GM19438 (cell line): ENCODE results near the gene INHA.

Source experiments
- ATAC-seq: cut with Tn5 transposase; IDR thresholded peaks from one replicate; pipeline ENCODE4 v1.9.1; 2021; ENCODE audit warnings: low read depth; ENCODE audit not compliant: unreplicated experiment

Gene INHA

DNA sequence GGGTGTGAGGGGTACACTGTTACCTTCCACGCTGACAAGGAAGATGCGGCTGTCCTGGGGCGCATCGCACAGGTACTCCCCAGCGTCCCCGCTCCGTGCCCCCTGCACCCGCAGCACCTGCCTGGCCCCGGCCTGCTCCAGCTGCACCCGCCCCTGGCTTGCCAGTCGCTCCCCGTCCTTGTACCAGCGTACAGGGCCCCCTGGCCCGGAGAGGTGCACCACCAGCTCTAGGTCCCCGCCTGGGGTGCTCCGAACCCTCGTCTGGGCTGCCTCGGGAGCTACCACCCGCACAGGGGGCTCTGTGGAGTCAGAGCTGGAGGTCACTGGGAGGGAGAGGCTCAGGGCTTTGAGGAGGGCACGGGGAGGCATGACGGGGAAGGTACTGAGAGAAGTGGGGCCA, 14.8 kb upstream of the INHA start:
- ATAC-seq: no peak

GRCh38 chr2:219557791-219558785, 14.0 kb upstream of the INHA start:
- ATAC-seq: no peak

DNA sequence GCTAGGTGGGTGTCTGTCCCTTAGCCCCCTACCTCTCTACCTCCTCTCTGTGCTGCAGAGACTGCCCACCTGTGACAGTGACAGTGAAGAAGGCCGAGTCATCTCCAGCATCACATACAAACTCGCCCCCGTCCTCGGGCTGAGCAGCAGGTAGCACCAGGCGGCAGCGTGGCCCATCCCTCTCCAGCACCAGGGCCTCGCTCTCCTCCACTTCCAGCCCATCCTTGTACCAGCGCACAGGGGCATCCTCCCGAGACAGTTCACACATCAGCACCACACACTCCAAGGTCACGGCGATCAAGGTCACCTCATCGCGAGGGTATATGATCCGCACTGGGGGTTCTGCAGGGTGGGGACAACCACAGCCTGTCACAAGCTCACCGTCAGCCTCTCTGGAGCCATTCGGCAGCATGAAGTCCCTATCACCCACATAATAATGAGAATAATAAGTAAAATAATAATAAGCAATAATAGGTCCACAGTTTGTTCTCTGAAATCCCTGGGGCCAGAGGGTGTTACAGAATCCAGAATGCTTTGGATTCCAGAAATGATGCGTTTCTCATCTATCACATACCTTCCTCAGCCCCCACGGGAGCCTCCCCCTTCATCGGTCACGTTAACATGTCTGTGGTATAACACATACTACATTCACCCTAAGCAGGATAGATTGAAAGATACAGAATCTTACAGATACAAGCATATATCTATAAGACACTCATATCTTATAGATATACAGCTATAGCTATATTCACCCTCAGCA, 12.8 kb upstream of the INHA start:
- ATAC-seq: no peak

- no peak for ATAC-seq
These were observed 11.8 kb upstream of the INHA start for GRCh38 chr2:219560037-219560892.

DNA sequence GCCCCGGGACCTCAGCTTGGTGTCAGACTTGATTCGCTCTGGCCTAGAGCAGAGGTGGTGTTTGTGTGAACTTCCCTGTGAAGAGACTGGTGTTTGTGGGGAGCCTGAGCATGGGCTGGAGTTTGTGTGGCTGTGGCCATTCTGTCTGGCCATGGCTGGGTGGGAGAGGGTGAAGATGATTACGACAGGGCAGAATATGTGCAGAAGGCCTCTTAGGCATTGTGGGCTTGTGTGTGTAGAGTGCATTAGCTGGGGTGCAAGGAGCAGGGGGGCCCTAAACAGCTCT, 11.3 kb upstream of the INHA start:
- no peak for ATAC-seq

DNA sequence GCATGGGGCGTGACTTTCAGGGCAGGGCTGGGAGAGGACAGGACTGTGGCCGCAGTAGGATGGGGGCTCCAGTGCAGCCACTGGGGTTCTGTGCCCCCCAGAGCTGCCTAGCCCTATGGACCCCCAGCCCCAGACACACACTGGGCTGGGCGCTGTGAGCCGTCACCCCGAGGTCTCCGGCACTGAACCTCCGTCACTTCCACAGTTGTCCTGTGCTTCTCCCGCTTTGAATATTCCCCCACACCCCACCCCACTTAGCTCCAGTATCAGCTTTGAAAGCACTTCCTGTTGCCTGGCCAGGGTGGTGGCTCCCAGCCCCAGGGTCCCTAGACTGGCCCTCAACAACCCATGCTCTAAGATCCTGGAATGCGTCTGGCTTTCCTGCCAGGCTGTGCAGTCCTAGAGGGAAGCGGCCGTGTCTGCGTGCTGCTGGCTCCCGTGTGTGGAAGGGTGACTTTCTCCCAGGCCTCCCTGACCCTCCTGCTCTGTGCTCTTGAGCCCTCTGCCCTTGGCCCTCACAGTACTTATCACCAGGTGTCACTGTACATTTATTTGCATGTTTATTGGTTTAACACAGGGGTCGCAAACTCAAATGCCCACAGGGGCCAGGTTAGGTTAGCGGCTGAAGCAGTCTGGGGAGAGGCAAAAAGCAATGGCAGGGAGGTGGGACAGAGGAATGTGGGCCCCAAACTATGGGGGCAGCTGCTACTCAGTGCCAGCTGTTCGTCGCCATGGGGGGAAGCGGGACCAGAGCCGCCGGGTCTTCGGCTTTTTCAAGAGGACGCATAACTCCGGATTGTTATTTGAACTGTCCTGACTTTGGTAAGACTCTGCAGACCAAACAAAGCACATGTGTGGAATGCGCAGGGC, 10.7 kb upstream of the INHA start:
- no peak for ATAC-seq

GRCh38 chr2:219562049-219563020, 9.8 kb upstream of the INHA start:
- ATAC-seq: no peak

DNA sequence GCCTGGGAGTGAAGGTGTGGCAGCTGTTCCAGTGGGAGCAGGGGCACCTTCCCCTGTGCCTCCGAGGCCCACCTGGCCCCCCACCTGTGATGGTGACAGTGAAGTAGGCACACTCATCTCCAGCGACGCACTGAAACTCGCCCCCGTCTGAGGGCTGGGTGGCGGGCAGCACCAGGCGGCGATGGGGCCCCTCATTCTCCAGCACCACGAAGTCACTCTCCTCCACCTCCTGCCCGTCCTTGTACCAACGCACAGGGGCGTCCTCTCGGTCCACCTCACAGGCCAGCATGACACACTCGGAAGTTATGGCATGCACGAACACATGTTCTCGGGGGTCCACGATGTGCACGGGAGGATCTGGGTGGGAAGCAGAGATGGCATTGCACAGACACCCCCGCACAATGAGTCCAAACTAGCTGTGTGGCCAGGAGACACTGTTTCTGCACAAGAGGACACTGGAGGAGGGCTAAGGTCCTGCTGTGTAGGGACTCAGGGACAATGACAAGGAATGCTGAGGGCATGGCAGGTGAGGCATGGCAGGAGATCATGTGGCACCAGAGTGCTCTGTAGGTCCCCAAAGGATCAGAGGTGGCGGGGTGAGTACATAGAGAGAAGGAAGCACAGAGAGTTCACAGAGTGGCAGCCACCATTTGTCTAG, 8.7 kb upstream of the INHA start:
- ATAC-seq: no peak

GRCh38 chr2:219565130-219566080, 6.7 kb upstream of the INHA start:
- no peak for ATAC-seq

GRCh38 chr2:219566640-219567039, 5.5 kb upstream of the INHA start:
- no peak for ATAC-seq

GRCh38 chr2:219567131-219567530, 5.0 kb upstream of the INHA start:
- no peak for ATAC-seq

GRCh38 chr2:219567791-219568361, 4.2 kb upstream of the INHA start:
- ATAC-seq: no peak

- ATAC-seq: no peak
These were observed 3.1 kb upstream of the INHA start for GRCh38 chr2:219569041-219569440.

- ATAC-seq: no peak
These were observed 2.5 kb upstream of the INHA start for GRCh38 chr2:219569635-219570034.

DNA sequence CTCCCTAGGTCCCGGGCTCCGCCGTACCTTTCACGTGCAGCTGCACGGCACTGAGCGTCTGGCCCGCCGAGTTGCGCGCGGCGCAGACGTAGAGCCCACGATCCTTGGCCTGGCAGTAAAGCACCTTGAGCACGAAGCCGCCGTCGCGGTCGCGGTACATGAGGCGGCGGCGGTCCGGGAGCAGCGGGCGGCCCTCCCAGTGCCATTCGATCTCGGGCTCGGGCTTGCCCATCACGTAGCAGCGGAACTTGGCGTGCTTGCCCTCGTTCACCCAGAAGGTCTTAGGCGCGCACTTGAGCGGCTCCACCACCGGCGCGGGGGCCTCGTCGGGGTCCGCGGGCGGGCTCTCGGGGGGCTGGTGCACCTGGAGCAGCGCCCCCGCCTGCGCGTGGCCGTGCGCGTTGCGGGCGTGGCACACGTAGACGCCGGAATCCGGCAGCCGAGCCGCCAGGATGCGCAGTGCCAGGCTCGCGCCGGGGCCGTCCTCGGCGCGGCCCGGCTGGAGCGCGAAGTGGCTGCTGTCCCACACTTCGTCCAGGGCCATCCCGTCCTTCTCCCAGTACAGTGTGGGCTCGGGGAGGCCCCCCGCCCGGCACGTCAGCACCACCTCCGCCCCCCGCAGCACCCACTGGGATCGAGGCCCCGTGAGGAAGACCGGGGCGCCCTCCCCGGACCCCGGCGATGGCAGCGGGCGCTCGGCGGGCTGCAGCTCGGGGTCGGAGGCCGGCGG, 1.8 kb upstream of the INHA start:
- no peak for ATAC-seq

DNA sequence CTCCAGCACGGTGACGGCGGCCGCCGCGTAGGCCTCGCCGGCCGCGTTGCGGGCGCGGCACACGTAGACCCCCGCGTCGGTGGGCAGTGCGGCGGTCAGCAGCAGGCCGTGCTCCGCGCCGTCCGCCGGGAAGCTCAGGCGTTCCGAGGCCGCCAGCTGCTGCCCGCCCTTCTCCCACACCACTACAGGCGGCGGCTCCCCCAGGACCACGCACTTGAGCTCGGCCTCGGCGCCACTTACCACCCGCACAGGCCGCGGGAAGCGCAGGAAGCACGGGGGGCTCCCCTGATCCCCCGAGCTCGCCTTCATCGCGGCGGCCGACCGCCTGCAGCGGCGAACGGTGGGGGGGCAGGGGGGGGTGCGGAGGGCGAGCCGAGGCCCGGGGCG, 1.2 kb upstream of the INHA start:
- ATAC-seq: no peak
